ENCODE results near the gene C21orf58. TPM values are rescaled to one million over a fixed set of nuclear protein-coding genes. Genes with fewer than 3 reads are reported as not detected.

Gene C21orf58
- polyA plus RNA-seq, 3 donors, result 0.15 to 0.73 (median 0.21) TPM

DNA sequence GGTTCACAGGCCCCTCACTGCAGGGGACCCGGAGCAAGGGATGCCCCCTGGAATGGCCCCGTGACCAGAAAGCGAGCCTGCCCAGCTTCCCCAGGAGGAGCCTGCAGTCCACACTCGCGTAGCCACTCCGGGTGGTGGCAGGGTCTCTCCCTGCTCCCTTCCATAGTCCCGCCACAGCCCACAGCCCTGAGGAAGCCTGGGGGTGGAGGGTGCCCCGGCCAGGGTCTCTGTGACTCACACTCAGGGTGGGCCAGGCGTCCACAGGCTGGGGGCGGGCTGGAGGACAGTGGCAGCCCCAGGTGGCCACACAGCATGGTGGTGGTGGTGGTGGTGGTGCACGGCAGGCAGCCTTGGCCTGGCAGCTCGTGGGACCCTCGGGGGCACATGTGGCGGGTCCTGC is 21.9 kb downstream of the C21orf58 start:
- no peak for DNase-seq
- intact Hi-C loops (cut with micrococcal nuclease), result no loop called here
- Mint-ChIP-seq H3K27me3 (ENCODE audit: low read depth in 3 of 3) (peaks cover 5 to 27% (median 12%) of the 10 kb centered on the region in 3 donors), H3K36me3 (peaks cover 29 to 66% of the 10 kb centered on the region in 2 donors), H3K27ac (no peak overlapping the region), H3K9me3 (peaks cover 0 to 11% (median 4%) of the 10 kb centered on the region in 7 donors), H3K4me1 (peaks cover 4% of the 10 kb centered on the region), H3K4me3 (no peak overlapping the region)
- Histone ChIP-seq H3K9me3 (replicated peaks in 1 of 2; ENCODE audit: control insufficient read depth in 1 of 2, insufficient read depth in 1 of 2, low read length in 2 of 2) (no peaks in the 10 kb centered on the region), H3K79me2 (ENCODE audit: insufficient read depth, low read length) (no peaks in the 10 kb centered on the region), H3K27ac (ENCODE audit: low read depth in 1 of 2, low read length in 2 of 2) (no peak overlapping the region), H2AFZ (ENCODE audit: insufficient read depth, low read depth, low read length, poor library complexity, severe bottlenecking) (no peak overlapping the region), H3K27me3 (ENCODE audit: control insufficient read depth in 2 of 2, insufficient read depth in 2 of 2, low read length in 2 of 2) (peaks cover 0 to 15% of the 10 kb centered on the region in 2 donors), H4K20me1 (ENCODE audit: insufficient read depth, low read length) (no peaks in the 10 kb centered on the region), H3K36me3 (replicated peaks in 1 of 2; ENCODE audit: control insufficient read depth in 1 of 2, insufficient read depth in 2 of 2, low read length in 2 of 2) (peaks cover 24 to 52% of the 10 kb centered on the region in 2 donors), H3K9ac (ENCODE audit: insufficient read depth, low read length, poor library complexity, severe bottlenecking) (no peak overlapping the region), H3K4me3 (replicated peaks in 1 of 3; ENCODE audit: low read depth in 2 of 3, low read length in 3 of 3) (no peak overlapping the region), H3K4me1 (ENCODE audit: control insufficient read depth in 1 of 2, insufficient read depth in 2 of 2, low read length in 2 of 2) (peaks cover 10 to 11% of the 10 kb centered on the region in 2 donors), H3K4me2 (replicated peaks; ENCODE audit: extremely low read depth, low read length, poor library complexity, severe bottlenecking) (no peak overlapping the region)
- WGBS (ENCODE audit: insufficient coverage), result 100% methylated on average over 2 of the region's 14 CpGs
- TF ChIP-seq, protein P1, sequence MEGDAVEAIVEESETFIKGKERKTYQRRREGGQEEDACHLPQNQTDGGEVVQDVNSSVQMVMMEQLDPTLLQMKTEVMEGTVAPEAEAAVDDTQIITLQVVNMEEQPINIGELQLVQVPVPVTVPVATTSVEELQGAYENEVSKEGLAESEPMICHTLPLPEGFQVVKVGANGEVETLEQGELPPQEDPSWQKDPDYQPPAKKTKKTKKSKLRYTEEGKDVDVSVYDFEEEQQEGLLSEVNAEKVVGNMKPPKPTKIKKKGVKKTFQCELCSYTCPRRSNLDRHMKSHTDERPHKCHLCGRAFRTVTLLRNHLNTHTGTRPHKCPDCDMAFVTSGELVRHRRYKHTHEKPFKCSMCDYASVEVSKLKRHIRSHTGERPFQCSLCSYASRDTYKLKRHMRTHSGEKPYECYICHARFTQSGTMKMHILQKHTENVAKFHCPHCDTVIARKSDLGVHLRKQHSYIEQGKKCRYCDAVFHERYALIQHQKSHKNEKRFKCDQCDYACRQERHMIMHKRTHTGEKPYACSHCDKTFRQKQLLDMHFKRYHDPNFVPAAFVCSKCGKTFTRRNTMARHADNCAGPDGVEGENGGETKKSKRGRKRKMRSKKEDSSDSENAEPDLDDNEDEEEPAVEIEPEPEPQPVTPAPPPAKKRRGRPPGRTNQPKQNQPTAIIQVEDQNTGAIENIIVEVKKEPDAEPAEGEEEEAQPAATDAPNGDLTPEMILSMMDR (IDR thresholded peaks at IDR 0.05), result no peak

DNA sequence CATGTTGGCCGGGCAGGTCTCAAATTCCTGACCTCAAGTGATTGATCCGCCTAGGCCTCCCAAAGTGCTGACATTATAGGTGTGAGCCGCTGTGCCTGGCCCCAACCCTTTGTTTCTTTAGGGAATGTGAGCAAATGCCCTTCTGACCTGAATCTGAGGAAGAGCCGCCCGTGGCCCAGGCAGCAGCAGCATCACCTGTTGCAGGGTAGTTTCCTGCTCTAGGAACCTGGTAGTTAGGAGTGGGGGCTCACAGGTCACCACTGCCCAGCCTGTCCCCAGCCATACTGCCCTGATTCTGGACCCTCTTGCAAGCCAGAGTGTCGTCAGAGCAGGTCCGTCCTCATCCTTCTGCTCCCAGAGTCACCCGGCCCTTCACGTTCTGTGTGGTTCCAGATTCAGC is 24.5 kb downstream of the C21orf58 start:
- DNase-seq, result no peak
- Histone ChIP-seq H3K9ac (ENCODE audit: insufficient read depth, low read length, poor library complexity, severe bottlenecking) (no peak overlapping the region), H3K4me3 (replicated peaks in 1 of 3; ENCODE audit: low read depth in 2 of 3, low read length in 3 of 3) (no peak overlapping the region), H3K9me3 (replicated peaks in 1 of 2; ENCODE audit: control insufficient read depth in 1 of 2, insufficient read depth in 1 of 2, low read length in 2 of 2) (no peaks in the 10 kb centered on the region), H3K36me3 (replicated peaks in 1 of 2; ENCODE audit: control insufficient read depth in 1 of 2, insufficient read depth in 2 of 2, low read length in 2 of 2) (peaks cover 14 to 35% of the 10 kb centered on the region in 2 donors), H3K4me2 (replicated peaks; ENCODE audit: extremely low read depth, low read length, poor library complexity, severe bottlenecking) (no peak overlapping the region), H3K27ac (ENCODE audit: low read depth in 1 of 2, low read length in 2 of 2) (no peak overlapping the region), H3K4me1 (ENCODE audit: control insufficient read depth in 1 of 2, insufficient read depth in 2 of 2, low read length in 2 of 2) (peaks cover 16 to 26% of the 10 kb centered on the region in 2 donors), H4K20me1 (ENCODE audit: insufficient read depth, low read length) (no peaks in the 10 kb centered on the region), H3K79me2 (ENCODE audit: insufficient read depth, low read length) (no peaks in the 10 kb centered on the region), H3K27me3 (ENCODE audit: control insufficient read depth in 2 of 2, insufficient read depth in 2 of 2, low read length in 2 of 2) (peaks cover 0 to 19% of the 10 kb centered on the region in 2 donors), H2AFZ (ENCODE audit: insufficient read depth, low read depth, low read length, poor library complexity, severe bottlenecking) (no peak overlapping the region)
- peak overlapping the region in 1 of 2 donors; percentile 39 for H3K4me3 Mint-ChIP-seq
- no peak overlapping the region for H3K27ac Mint-ChIP-seq
- H3K9me3 Mint-ChIP-seq, result peaks cover 0 to 17% (median 7%) of the 10 kb centered on the region in 7 donors
- intact Hi-C loops (cut with micrococcal nuclease), result no loop called here
- peaks cover 5 to 46% (median 18%) of the 10 kb centered on the region in 3 donors for H3K27me3 Mint-ChIP-seq (ENCODE audit: low read depth in 3 of 3)
- WGBS (ENCODE audit: insufficient coverage), result 90% methylated on average over 3 of the region's 9 CpGs
- H3K36me3 Mint-ChIP-seq, result peaks cover 20 to 40% of the 10 kb centered on the region in 2 donors
- H3K4me1 Mint-ChIP-seq, result peaks cover 20% of the 10 kb centered on the region
- TF ChIP-seq, protein P1 (IDR thresholded peaks at IDR 0.05), result no peak
